Uterus (tissue), 2 donors: ENCODE results near the gene GRPR.

Experiments used
- POLR2A ChIP-seq, 2 donors: fragments of 450-650 bp; IDR thresholded peaks; one replicate each; pipeline ENCODE4 v1.6.1; 2016; ENCODE audit warnings: antibody characterized with exemption in 2 of 2, mild to moderate bottlenecking in 1 of 2, moderate library complexity in 1 of 2
- TF ChIP-seq, protein P1 (sequence below), 4 experiments: fragments of 200-600 bp in 2 of 4; fragments of 450-650 bp in 2 of 4; sonication (generic) in 2 of 4; IDR thresholded peaks; one replicate each; pipeline ENCODE4 v1.5.1; 2016 to 2019; ENCODE audit warnings: antibody characterized with exemption in 4 of 4, mild to moderate bottlenecking in 2 of 4, moderate library complexity in 1 of 4

DNA sequence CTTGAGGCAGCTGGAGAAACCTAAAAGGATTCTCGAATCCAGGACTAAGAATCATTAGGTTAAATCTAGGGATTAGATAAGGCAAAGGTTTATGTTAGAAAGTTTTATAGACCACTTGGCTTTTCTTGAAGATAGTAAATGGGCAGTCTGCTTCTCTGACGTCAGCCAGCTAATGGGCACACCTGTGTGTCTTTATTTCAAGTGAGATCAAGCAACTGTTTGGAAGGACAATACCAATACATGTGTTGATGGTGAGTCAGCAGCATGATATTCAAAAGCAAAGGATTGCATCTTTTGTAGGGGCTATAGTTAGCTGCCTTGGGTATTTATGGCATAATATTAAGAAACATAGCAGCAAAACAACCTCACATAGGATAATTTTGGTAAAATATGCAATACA, 46.5 kb upstream of the GRPR start:
- TF ChIP-seq, protein P1, sequence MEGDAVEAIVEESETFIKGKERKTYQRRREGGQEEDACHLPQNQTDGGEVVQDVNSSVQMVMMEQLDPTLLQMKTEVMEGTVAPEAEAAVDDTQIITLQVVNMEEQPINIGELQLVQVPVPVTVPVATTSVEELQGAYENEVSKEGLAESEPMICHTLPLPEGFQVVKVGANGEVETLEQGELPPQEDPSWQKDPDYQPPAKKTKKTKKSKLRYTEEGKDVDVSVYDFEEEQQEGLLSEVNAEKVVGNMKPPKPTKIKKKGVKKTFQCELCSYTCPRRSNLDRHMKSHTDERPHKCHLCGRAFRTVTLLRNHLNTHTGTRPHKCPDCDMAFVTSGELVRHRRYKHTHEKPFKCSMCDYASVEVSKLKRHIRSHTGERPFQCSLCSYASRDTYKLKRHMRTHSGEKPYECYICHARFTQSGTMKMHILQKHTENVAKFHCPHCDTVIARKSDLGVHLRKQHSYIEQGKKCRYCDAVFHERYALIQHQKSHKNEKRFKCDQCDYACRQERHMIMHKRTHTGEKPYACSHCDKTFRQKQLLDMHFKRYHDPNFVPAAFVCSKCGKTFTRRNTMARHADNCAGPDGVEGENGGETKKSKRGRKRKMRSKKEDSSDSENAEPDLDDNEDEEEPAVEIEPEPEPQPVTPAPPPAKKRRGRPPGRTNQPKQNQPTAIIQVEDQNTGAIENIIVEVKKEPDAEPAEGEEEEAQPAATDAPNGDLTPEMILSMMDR (IDR thresholded peaks at IDR 0.05): no peak
- no peak for TF ChIP-seq POLR2A (IDR thresholded peaks at IDR 0.05)
